Measurements from ENCODE around the gene WDR91.

Gene WDR91

GRCh38 chr7:135159359-135160085, 51.8 kb downstream of the WDR91 start:
- FAIRE-seq: no peak
- no peak for TF ChIP-seq CTCF (IDR thresholded peaks at IDR 0.05; ENCODE audit: insufficient read depth, missing control alignments)
- DNase-seq (ENCODE audit: insufficient read length, low spot score): no peak

- FAIRE-seq (no peak), DNase-seq (ENCODE audit: insufficient read length, low spot score) (no peak)
- no peak for TF ChIP-seq CTCF (IDR thresholded peaks at IDR 0.05; ENCODE audit: insufficient read depth, missing control alignments)
Measured at GRCh38 chr7:135158874-135159273, 52.5 kb downstream of the WDR91 start.

- TF ChIP-seq CTCF (IDR thresholded peaks at IDR 0.05; ENCODE audit: insufficient read depth, missing control alignments): no peak
- DNase-seq (ENCODE audit: insufficient read length, low spot score) (no peak), FAIRE-seq (no peak)
Measured at GRCh38 chr7:135158141-135158655, 53.1 kb downstream of the WDR91 start.

DNA sequence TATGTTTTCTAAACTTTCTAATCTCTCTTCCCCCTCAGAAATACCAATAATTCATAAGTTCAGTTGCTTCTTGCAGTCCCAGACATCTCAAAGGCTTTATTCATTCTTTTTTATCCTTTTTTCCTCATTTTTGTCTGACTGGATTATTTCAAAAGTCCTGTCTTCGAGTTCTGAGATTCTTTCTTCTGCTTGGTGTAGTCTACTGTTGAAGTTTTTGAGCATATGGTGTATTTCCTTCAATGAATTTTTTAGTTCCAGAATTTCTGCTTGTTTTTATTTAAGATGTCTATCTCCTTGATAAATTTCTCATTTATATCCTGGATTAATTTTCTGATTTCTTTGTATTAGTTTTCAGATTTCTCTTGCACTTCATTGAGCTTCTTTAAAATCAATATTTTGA, 55.0 kb downstream of the WDR91 start:
- TF ChIP-seq CTCF (IDR thresholded peaks at IDR 0.05; ENCODE audit: insufficient read depth, missing control alignments): no peak
- no peak for DNase-seq (ENCODE audit: insufficient read length, low spot score)
- no peak for FAIRE-seq

- FAIRE-seq (no peak), DNase-seq (ENCODE audit: insufficient read length, low spot score) (no peak)
- TF ChIP-seq CTCF (IDR thresholded peaks at IDR 0.05; ENCODE audit: insufficient read depth, missing control alignments): no peak
Measured at GRCh38 chr7:135154734-135155133, 56.6 kb downstream of the WDR91 start.

GRCh38 chr7:135152442-135152841, 58.9 kb downstream of the WDR91 start:
- no peak for TF ChIP-seq CTCF (IDR thresholded peaks at IDR 0.05; ENCODE audit: insufficient read depth, missing control alignments)
- FAIRE-seq (no peak), DNase-seq (ENCODE audit: insufficient read length, low spot score) (no peak)

GRCh38 chr7:135151533-135151932, 59.8 kb downstream of the WDR91 start:
- FAIRE-seq: no peak
- TF ChIP-seq CTCF (IDR thresholded peaks at IDR 0.05; ENCODE audit: insufficient read depth, missing control alignments): no peak
- no peak for DNase-seq (ENCODE audit: insufficient read length, low spot score)
